SJCRH30 (cell line): ENCODE measurements around the gene AUH. TPM values are rescaled to one million over a fixed set of nuclear protein-coding genes. Genes with fewer than 3 reads are reported as not detected.

Source experiments
- DNase-seq, 2 experiments: peaks; one replicate each; pipeline ENCODE4 v3.0.0-alpha.2; 2015 to 2020
- H3K27ac ChIP-seq: fragments of 250-450 bp; sonication (Bioruptor Pico); 2 replicates; pipeline ENCODE4 v1.5.1; 2020; ENCODE audit warnings: mild to moderate bottlenecking, moderate library complexity
- H3K27me3 ChIP-seq: fragments of 250-450 bp; sonication (Bioruptor Pico); 2 replicates; pipeline ENCODE4 v1.5.1; 2020; ENCODE audit warnings: mild to moderate bottlenecking, moderate library complexity
- H3K36me3 ChIP-seq: fragments of 250-450 bp; sonication (Bioruptor Pico); 2 replicates; pipeline ENCODE4 v1.5.1; 2020; ENCODE audit warnings: mild to moderate bottlenecking, moderate library complexity
- H3K4me1 ChIP-seq: fragments of 250-450 bp; sonication (Bioruptor Pico); 2 replicates; pipeline ENCODE4 v1.5.1; 2020; ENCODE audit warnings: mild to moderate bottlenecking, moderate library complexity
- H3K4me3 ChIP-seq: fragments of 250-450 bp; sonication (Bioruptor Pico); 2 replicates; pipeline ENCODE4 v1.5.1; 2020; ENCODE audit warnings: mild to moderate bottlenecking, moderate library complexity
- H3K9me3 ChIP-seq: fragments of 250-450 bp; sonication (Bioruptor Pico); replicated peaks from 2 replicates; pipeline ENCODE4 v1.5.1; 2020; ENCODE audit warnings: mild to moderate bottlenecking, moderate library complexity
- total RNA-seq: library from RNA; depleted of rRNA; stranded (reverse); fragments of >200 nt; shearing (Covaris generic); gene quantifications from 2 replicates; pipeline ENCODE4 v1.2.3, GENCODE V29; 2014

Gene AUH
- total RNA-seq, 1 experiment from 2014 or later, result 16.5 TPM

GRCh38 chr9:91336786-91337185 lies 24.9 kb downstream of the AUH start:
- Histone ChIP-seq H3K4me3 (no peak overlapping the region), H3K36me3 (no peaks in the 10 kb centered on the region), H3K4me1 (no peaks in the 10 kb centered on the region), H3K9me3 (no peaks in the 10 kb centered on the region), H3K27ac (no peak overlapping the region), H3K27me3 (no peaks in the 10 kb centered on the region)
- no peak for DNase-seq

GRCh38 chr9:91334053-91334452 lies 27.7 kb downstream of the AUH start:
- H3K36me3 ChIP-seq, result no peaks in the 10 kb centered on the region
- H3K27ac ChIP-seq, result no peak overlapping the region
- DNase-seq, result no peak
- no peak overlapping the region for H3K4me3 ChIP-seq
- no peaks in the 10 kb centered on the region for H3K4me1 ChIP-seq
- no peaks in the 10 kb centered on the region; the same call in 1 of the 2 replicates for H3K27me3 ChIP-seq
- no peaks in the 10 kb centered on the region for H3K9me3 ChIP-seq

GRCh38 chr9:91333551-91333950 lies 28.2 kb downstream of the AUH start:
- H3K9me3 ChIP-seq, result no peaks in the 10 kb centered on the region
- no peak overlapping the region for H3K4me3 ChIP-seq
- no peaks in the 10 kb centered on the region; the same call in 1 of the 2 replicates for H3K27me3 ChIP-seq
- H3K36me3 ChIP-seq, result no peaks in the 10 kb centered on the region
- H3K27ac ChIP-seq, result no peak overlapping the region
- no peak for DNase-seq
- H3K4me1 ChIP-seq, result no peaks in the 10 kb centered on the region

- H3K36me3 ChIP-seq, result no peaks in the 10 kb centered on the region
- H3K4me3 ChIP-seq, result no peak overlapping the region
- H3K9me3 ChIP-seq, result no peaks in the 10 kb centered on the region
- H3K4me1 ChIP-seq, result no peaks in the 10 kb centered on the region
- H3K27me3 ChIP-seq, result no peaks in the 10 kb centered on the region; the same call in 1 of the 2 replicates
- peak in 1 of 2 experiments; percentile 9 for DNase-seq
- H3K27ac ChIP-seq, result no peak overlapping the region
These were observed 29.0 kb downstream of the AUH start for GRCh38 chr9:91332546-91333231.

GRCh38 chr9:91331849-91332248 lies 29.9 kb downstream of the AUH start:
- Histone ChIP-seq H3K4me3 (no peak overlapping the region), H3K36me3 (0 out of 2 replicates have a peak, but pooled peaks cover 3% of the 10 kb centered on the region), H3K27ac (no peak overlapping the region), H3K9me3 (no peaks in the 10 kb centered on the region), H3K27me3 (no peaks in the 10 kb centered on the region; the same call in 1 of the 2 replicates), H3K4me1 (no peaks in the 10 kb centered on the region)
- DNase-seq, result no peak

- DNase-seq, result no peak
- H3K4me3 ChIP-seq, result no peak overlapping the region
- H3K9me3 ChIP-seq, result no peaks in the 10 kb centered on the region
- H3K27ac ChIP-seq, result no peak overlapping the region
- H3K27me3 ChIP-seq, result no peaks in the 10 kb centered on the region; the same call in 1 of the 2 replicates
- H3K36me3 ChIP-seq, result 0 out of 2 replicates have a peak, but pooled peaks cover 4% of the 10 kb centered on the region
- H3K4me1 ChIP-seq, result no peaks in the 10 kb centered on the region
These were observed 33.5 kb downstream of the AUH start for GRCh38 chr9:91328186-91328585.

GRCh38 chr9:91321691-91322090 lies 40.0 kb downstream of the AUH start:
- Histone ChIP-seq H3K4me1 (no peaks in the 10 kb centered on the region), H3K36me3 (no peaks in the 10 kb centered on the region), H3K9me3 (no peaks in the 10 kb centered on the region), H3K27me3 (no peaks in the 10 kb centered on the region), H3K4me3 (no peak overlapping the region), H3K27ac (no peak overlapping the region)
- no peak for DNase-seq

- H3K36me3 ChIP-seq, result no peaks in the 10 kb centered on the region
- no peak overlapping the region for H3K27ac ChIP-seq
- no peaks in the 10 kb centered on the region for H3K9me3 ChIP-seq
- H3K27me3 ChIP-seq, result no peaks in the 10 kb centered on the region
- no peak for DNase-seq
- no peak overlapping the region for H3K4me3 ChIP-seq
- no peaks in the 10 kb centered on the region for H3K4me1 ChIP-seq
These were observed 41.4 kb downstream of the AUH start for GRCh38 chr9:91320299-91320698.

GRCh38 chr9:91316093-91316492 lies 45.6 kb downstream of the AUH start:
- Histone ChIP-seq H3K36me3 (no peaks in the 10 kb centered on the region), H3K4me1 (no peaks in the 10 kb centered on the region), H3K4me3 (no peak overlapping the region), H3K27ac (no peak overlapping the region), H3K27me3 (no peaks in the 10 kb centered on the region), H3K9me3 (no peaks in the 10 kb centered on the region)
- no peak for DNase-seq

GRCh38 chr9:91315191-91315590 lies 46.5 kb downstream of the AUH start:
- Histone ChIP-seq H3K9me3 (no peaks in the 10 kb centered on the region), H3K27ac (no peak overlapping the region), H3K4me1 (no peaks in the 10 kb centered on the region), H3K27me3 (no peaks in the 10 kb centered on the region), H3K4me3 (no peak overlapping the region), H3K36me3 (no peaks in the 10 kb centered on the region)
- DNase-seq, result no peak

- DNase-seq, result no peak
- no peak overlapping the region for H3K27ac ChIP-seq
- H3K4me3 ChIP-seq, result no peak overlapping the region
- H3K36me3 ChIP-seq, result no peaks in the 10 kb centered on the region
- H3K9me3 ChIP-seq, result no peaks in the 10 kb centered on the region
- no peaks in the 10 kb centered on the region for H3K27me3 ChIP-seq
- no peaks in the 10 kb centered on the region for H3K4me1 ChIP-seq
These were observed 48.9 kb downstream of the AUH start for GRCh38 chr9:91312717-91313325.

GRCh38 chr9:91310037-91310436 lies 51.7 kb downstream of the AUH start:
- H3K27ac ChIP-seq, result no peak overlapping the region
- no peaks in the 10 kb centered on the region for H3K36me3 ChIP-seq
- H3K4me1 ChIP-seq, result no peaks in the 10 kb centered on the region
- no peak overlapping the region for H3K4me3 ChIP-seq
- no peaks in the 10 kb centered on the region for H3K27me3 ChIP-seq
- no peak for DNase-seq
- H3K9me3 ChIP-seq, result no peaks in the 10 kb centered on the region

GRCh38 chr9:91308191-91308590 lies 53.5 kb downstream of the AUH start:
- Histone ChIP-seq H3K36me3 (no peaks in the 10 kb centered on the region), H3K9me3 (no peaks in the 10 kb centered on the region), H3K4me1 (no peaks in the 10 kb centered on the region), H3K27me3 (no peaks in the 10 kb centered on the region), H3K27ac (no peak overlapping the region), H3K4me3 (no peak overlapping the region)
- DNase-seq, result no peak

GRCh38 chr9:91307279-91307678 lies 54.4 kb downstream of the AUH start:
- no peak for DNase-seq
- H3K27ac ChIP-seq, result no peak overlapping the region
- no peaks in the 10 kb centered on the region for H3K9me3 ChIP-seq
- no peaks in the 10 kb centered on the region for H3K36me3 ChIP-seq
- no peak overlapping the region for H3K4me3 ChIP-seq
- no peaks in the 10 kb centered on the region for H3K4me1 ChIP-seq
- no peaks in the 10 kb centered on the region for H3K27me3 ChIP-seq

GRCh38 chr9:91306296-91306630 lies 55.5 kb downstream of the AUH start:
- Histone ChIP-seq H3K4me1 (no peaks in the 10 kb centered on the region), H3K9me3 (no peaks in the 10 kb centered on the region), H3K27me3 (no peaks in the 10 kb centered on the region), H3K27ac (no peak overlapping the region), H3K36me3 (no peaks in the 10 kb centered on the region), H3K4me3 (no peak overlapping the region)
- no peak for DNase-seq
